Progenitor cell of endocrine pancreas (in vitro differentiated cells): ENCODE measurements around the gene ZNF473. TPM values are rescaled to one million over a fixed set of nuclear protein-coding genes. Genes with fewer than 3 reads are reported as not detected.

Experiments used
- DNase-seq: peaks from one replicate; pipeline ENCODE4 v3.0.0; 2021; ENCODE audit warnings: low spot score; ENCODE audit not compliant: unreplicated experiment
- H3K27ac Mint-ChIP-seq: 2 replicates; pipeline ENCODE4 v1.8.0; 2021; ENCODE audit warnings: mild to moderate bottlenecking, moderate library complexity, mixed read lengths
- H3K27me3 Mint-ChIP-seq: 2 replicates; pipeline ENCODE4 v1.8.0; 2021; ENCODE audit warnings: mixed read lengths
- H3K36me3 Mint-ChIP-seq: 2 replicates; pipeline ENCODE4 v1.8.0; 2022; ENCODE audit warnings: mixed read lengths; ENCODE audit not compliant: insufficient read depth
- H3K4me1 Mint-ChIP-seq: 2 replicates; pipeline ENCODE4 v1.8.0; 2021; ENCODE audit warnings: low read depth, mixed read lengths
- H3K4me3 Mint-ChIP-seq: 2 replicates; pipeline ENCODE4 v1.8.0; 2021; ENCODE audit warnings: low read depth, mild to moderate bottlenecking, moderate library complexity, mixed read lengths
- H3K9me3 Mint-ChIP-seq: 2 replicates; pipeline ENCODE4 v1.8.0; 2021; ENCODE audit warnings: low read depth, mixed read lengths
- CTCF ChIP-seq: fragments of 200-600 bp; sonication (generic); IDR thresholded peaks from one replicate; pipeline ENCODE4 v1.5.0; 2021; ENCODE audit warnings: antibody characterized with exemption, mild to moderate bottlenecking; ENCODE audit not compliant: unreplicated experiment
- total RNA-seq: library from RNA; stranded (reverse); gene quantifications from 2 replicates; pipeline ENCODE4 v1.2.1, GENCODE V29; 2021

ZNF473 gene
- total RNA-seq, 1 donor from 2014 or later = 15.5 TPM

GRCh38 chr19:50003810-50004419, 21.9 kb upstream of the ZNF473 start:
- Mint-ChIP-seq H3K27ac (no peak overlapping the region), H3K4me3 (no peak overlapping the region), H3K9me3 (no peaks in the 10 kb centered on the region), H3K27me3 (no peaks in the 10 kb centered on the region), H3K36me3 (peaks cover 10% of the 10 kb centered on the region), H3K4me1 (no peaks in the 10 kb centered on the region)
- no peak for TF ChIP-seq CTCF
- DNase-seq = no peak

DNA sequence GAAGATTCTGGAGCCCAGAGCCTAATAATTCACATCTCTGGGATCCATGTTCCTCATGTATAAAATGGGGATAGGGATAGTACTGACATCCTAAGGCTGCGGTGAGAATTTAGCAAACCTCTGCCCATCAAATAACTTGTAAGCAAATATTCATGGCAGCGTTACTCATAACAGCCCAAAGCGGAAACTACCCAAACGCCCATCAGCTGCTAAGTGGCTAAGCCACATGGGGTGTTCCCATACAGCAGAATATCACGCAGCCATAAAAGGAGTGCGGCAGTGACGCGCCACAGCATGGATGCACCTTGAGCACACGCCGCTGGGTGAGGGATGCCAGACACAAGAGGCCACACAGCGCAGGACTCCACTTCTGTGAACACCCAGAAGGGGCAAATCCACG, 20.4 kb upstream of the ZNF473 start:
- Mint-ChIP-seq H3K9me3 (no peaks in the 10 kb centered on the region), H3K27ac (no peak overlapping the region), H3K36me3 (peaks cover 8% of the 10 kb centered on the region), H3K4me3 (no peak overlapping the region), H3K27me3 (no peaks in the 10 kb centered on the region), H3K4me1 (no peaks in the 10 kb centered on the region)
- no peak for DNase-seq
- no peak for TF ChIP-seq CTCF

DNA sequence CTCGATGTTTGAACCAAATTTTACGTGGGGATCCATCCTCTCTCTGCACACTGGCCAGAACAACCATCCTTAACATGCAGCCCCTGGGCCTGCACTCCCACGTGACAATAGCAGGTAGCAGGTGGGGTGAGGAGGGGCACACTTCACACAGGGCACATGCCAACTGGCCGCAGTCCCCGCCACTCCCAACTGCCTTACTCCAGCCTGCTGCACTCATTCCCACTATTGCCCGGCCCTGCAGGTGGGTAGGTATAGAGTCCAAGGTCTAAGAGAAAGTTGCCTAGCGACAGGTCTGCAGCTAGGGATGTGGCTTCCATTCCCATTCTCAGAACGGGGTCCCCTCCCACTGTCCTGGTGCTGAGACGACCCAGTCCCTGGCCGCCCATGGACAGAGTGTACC, 18.6 kb upstream of the ZNF473 start:
- no peaks in the 10 kb centered on the region for H3K4me1 Mint-ChIP-seq
- no peak for DNase-seq

GRCh38 chr19:50007947-50008346, 17.9 kb upstream of the ZNF473 start:
- H3K27me3 Mint-ChIP-seq = no peaks in the 10 kb centered on the region
- H3K4me3 Mint-ChIP-seq = no peak overlapping the region
- no peak overlapping the region for H3K27ac Mint-ChIP-seq
- no peaks in the 10 kb centered on the region for H3K4me1 Mint-ChIP-seq
- no peak for DNase-seq
- H3K36me3 Mint-ChIP-seq = peaks cover 9% of the 10 kb centered on the region
- TF ChIP-seq CTCF = no peak
- no peaks in the 10 kb centered on the region for H3K9me3 Mint-ChIP-seq

More for the DNA sequence above, 18.6 kb upstream of the ZNF473 start:
- H3K27me3 Mint-ChIP-seq = no peaks in the 10 kb centered on the region
- H3K27ac Mint-ChIP-seq = no peak overlapping the region
- H3K36me3 Mint-ChIP-seq = peaks cover 9% of the 10 kb centered on the region
- no peak overlapping the region for H3K4me3 Mint-ChIP-seq
- H3K9me3 Mint-ChIP-seq = no peaks in the 10 kb centered on the region
- TF ChIP-seq CTCF = no peak

DNA sequence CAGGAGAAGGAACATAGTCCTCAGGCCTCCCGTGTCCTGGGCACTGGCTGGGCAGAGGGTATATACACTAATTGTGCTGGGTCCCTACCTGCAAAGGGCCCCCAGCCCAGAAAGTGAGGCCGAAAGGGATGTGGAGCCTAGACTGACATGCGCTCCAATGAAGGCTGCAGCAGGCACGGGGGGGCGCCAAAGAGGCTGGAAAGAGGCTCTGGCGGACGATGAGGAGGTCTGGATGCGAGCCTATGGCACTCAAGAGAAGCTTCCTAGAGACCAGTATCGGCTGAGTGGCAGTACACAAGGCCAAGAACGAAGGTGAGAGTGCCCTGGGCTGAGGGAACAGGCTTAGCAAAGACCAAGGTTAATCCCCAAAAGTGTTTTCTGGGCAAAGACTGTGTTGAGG, 17.3 kb upstream of the ZNF473 start:
- Mint-ChIP-seq H3K4me1 (no peaks in the 10 kb centered on the region), H3K4me3 (no peak overlapping the region), H3K27me3 (no peaks in the 10 kb centered on the region), H3K27ac (no peak overlapping the region), H3K36me3 (peaks cover 11% of the 10 kb centered on the region), H3K9me3 (no peaks in the 10 kb centered on the region)
- TF ChIP-seq CTCF = peak; percentile 24
- no peak for DNase-seq
